Measurements from ENCODE around the gene HCCS. TPM values are rescaled to one million over a fixed set of nuclear protein-coding genes. Genes with fewer than 3 reads are reported as not detected.

HCCS gene
- total and polyA plus RNA-seq, 2 donors (not counting 3 experiments of a cell fraction or from before 2014, with no cell fraction given): 16.9 to 39.3 TPM

- H3K27me3 ChIP-seq (ENCODE audit: control insufficient read depth in 2 of 2, insufficient read depth in 2 of 2, low read length in 2 of 2): no peaks in the 10 kb centered on the region
- FAIRE-seq: no peak
- no peaks in the 10 kb centered on the region for H3K9me3 ChIP-seq (replicated peaks; ENCODE audit: control insufficient read depth, insufficient read depth, low read length)
- H2AFZ ChIP-seq (ENCODE audit: low read depth, low read length): no peak overlapping the region
- ChIA-PET POLR2A (no interaction called here), CTCF (no interaction called here)
- H3K79me2 ChIP-seq (ENCODE audit: control insufficient read depth, insufficient read depth, low read length): peaks cover 11% of the 10 kb centered on the region
- no TSS peak for BruUV-seq (replicated peaks)
- H3K9ac ChIP-seq (replicated peaks; ENCODE audit: extremely low read depth, insufficient read depth, low read length): no peak overlapping the region
- H3K4me1 ChIP-seq (ENCODE audit: control insufficient read depth, extremely low read depth, insufficient read depth, low read length): peaks cover 12% of the 10 kb centered on the region
- no peak overlapping the region for H3K4me2 ChIP-seq (ENCODE audit: insufficient read depth, low read length)
- DNase-seq (ENCODE audit: low read depth, low spot score): no peak
- peaks cover 7 to 20% of the 10 kb centered on the region in 2 experiments for H3K36me3 ChIP-seq (ENCODE audit: control insufficient read depth in 2 of 2, extremely low read depth in 1 of 2, insufficient read depth in 2 of 2, low read length in 2 of 2)
- intact Hi-C loops (cut with micrococcal nuclease) (no loop called here), dilution Hi-C loops (cut with MboI; ENCODE audit: extremely low pct_ligation_motif_present, low sequenced_read_pairs) (no loop called here)
- no peak overlapping the region for H3K27ac ChIP-seq (ENCODE audit: insufficient read depth, low read depth, low read length)
- H3K4me3 ChIP-seq (replicated peaks in 1 of 3; ENCODE audit: insufficient read depth in 1 of 3, low read depth in 1 of 3, low read length in 3 of 3): no peak overlapping the region
- no peaks in the 10 kb centered on the region for H3K9me1 ChIP-seq (replicated peaks; ENCODE audit: control insufficient read depth, extremely low read depth, insufficient read depth, low read length)
- H4K20me1 ChIP-seq (replicated peaks; ENCODE audit: control insufficient read depth, extremely low read depth, insufficient read depth, low read length): no peaks in the 10 kb centered on the region
- TF ChIP-seq EZH2 (IDR thresholded peaks at IDR 0.05; ENCODE audit: borderline replicate concordance, low read depth, low read length, severe bottlenecking) (no peak), MAX (IDR thresholded peaks at IDR 0.05; ENCODE audit: insufficient read depth, insufficient read length) (no peak), FOS (IDR thresholded peaks at IDR 0.05; ENCODE audit: borderline replicate concordance, insufficient read depth, low read length) (no peak), POLR2A (IDR thresholded peaks at IDR 0.05; ENCODE audit: low read depth, low read length) (no peak), POLR2AphosphoS5 (IDR thresholded peaks at IDR 0.05; ENCODE audit: insufficient read depth, low read depth, low read length) (no peak), GATA2 (IDR thresholded peaks at IDR 0.05; ENCODE audit: insufficient read depth, insufficient read length, low read depth, low read length) (no peak), JUN (IDR thresholded peaks at IDR 0.05; ENCODE audit: borderline replicate concordance, insufficient read depth, insufficient read length, low read depth) (no peak), CTCF (IDR thresholded peaks at IDR 0.05; ENCODE audit: extremely low read depth in 1 of 2, insufficient read depth in 1 of 2, low read depth in 1 of 2, low read length in 2 of 2) (no peak), MYC (IDR thresholded peaks at IDR 0.05; ENCODE audit: low read depth, low read length) (no peak)
These were observed 6.6 kb downstream of the HCCS start for GRCh38 chrX:11117745-11118144.

Data from endothelial cell of umbilical vein (primary cell).